KMS-11 (cell line): ENCODE results near the gene TSPEAR.

Source experiments
- H2AFZ ChIP-seq: fragments of 200-600 bp; sonication (generic); 2 replicates; pipeline ENCODE4 v1.6.1; 2016; ENCODE audit warnings: antibody characterized with exemption, mixed run types, low read depth
- H3K27ac ChIP-seq: fragments of 200-600 bp; sonication (generic); 2 replicates; pipeline ENCODE4 v1.6.1; 2016; ENCODE audit warnings: mild to moderate bottlenecking, mixed run types
- H3K27me3 ChIP-seq: fragments of 200-600 bp; sonication (generic); 2 replicates; pipeline ENCODE4 v1.6.1; 2017; ENCODE audit warnings: mild to moderate bottlenecking, low read depth, mixed run types, moderate library complexity; ENCODE audit not compliant: insufficient read depth
- H3K36me3 ChIP-seq: fragments of 200-600 bp; sonication (generic); 2 replicates; pipeline ENCODE4 v1.6.1; 2017; ENCODE audit warnings: mild to moderate bottlenecking, mixed run types; ENCODE audit not compliant: insufficient read depth
- H3K4me1 ChIP-seq: fragments of 200-600 bp; sonication (generic); 2 replicates; pipeline ENCODE4 v1.6.1; 2016; ENCODE audit warnings: mild to moderate bottlenecking, low read depth, mixed run types; ENCODE audit not compliant: poor library complexity, severe bottlenecking
- H3K4me2 ChIP-seq: fragments of 200-600 bp; sonication (generic); 2 replicates; pipeline ENCODE4 v1.7.0; 2016; ENCODE audit warnings: mild to moderate bottlenecking, mixed run types
- H3K4me3 ChIP-seq: fragments of 200-600 bp; sonication (generic); IDR thresholded peaks from 2 replicates; pipeline ENCODE4 v1.6.1; 2017; ENCODE audit warnings: low read depth, low read length, mixed read lengths; ENCODE audit not compliant: insufficient read depth
- H3K79me2 ChIP-seq: fragments of 200-600 bp; sonication (generic); 2 replicates; pipeline ENCODE4 v1.6.1; 2016; ENCODE audit warnings: low read depth, mixed run types; ENCODE audit not compliant: insufficient read depth
- H3K9ac ChIP-seq: fragments of 200-600 bp; sonication (generic); 2 replicates; pipeline ENCODE4 v1.6.1; 2016; ENCODE audit warnings: mild to moderate bottlenecking, mixed run types
- H4K20me1 ChIP-seq: fragments of 200-600 bp; sonication (generic); 2 replicates; pipeline ENCODE4 v1.6.1; 2016; ENCODE audit warnings: mild to moderate bottlenecking, mixed run types; ENCODE audit not compliant: insufficient read depth
- CTCF ChIP-seq: fragments of 200-600 bp; sonication (generic); conservative IDR thresholded peaks from 2 replicates; pipeline ENCODE4 v1.6.1; 2017; ENCODE audit warnings: low read depth, mild to moderate bottlenecking, antibody characterized with exemption, low read length, moderate library complexity, mixed read lengths

Gene TSPEAR

GRCh38 chr21:44453120-44453519 lies 258.3 kb downstream of the TSPEAR start:
- peaks cover 80% of the 10 kb centered on the region for H3K27me3 ChIP-seq
- no peak overlapping the region for H3K9ac ChIP-seq
- no peaks in the 10 kb centered on the region for H3K36me3 ChIP-seq
- no peak overlapping the region for H2AFZ ChIP-seq
- H3K4me2 ChIP-seq: no peak overlapping the region
- TF ChIP-seq CTCF: no peak
- H3K27ac ChIP-seq: no peak overlapping the region
- no peaks in the 10 kb centered on the region for H3K79me2 ChIP-seq
- no peak overlapping the region for H3K4me3 ChIP-seq
- H3K4me1 ChIP-seq: no peaks in the 10 kb centered on the region
- no peaks in the 10 kb centered on the region for H4K20me1 ChIP-seq

GRCh38 chr21:44450999-44451398 lies 260.4 kb downstream of the TSPEAR start:
- Histone ChIP-seq H3K4me1 (no peaks in the 10 kb centered on the region), H3K79me2 (no peaks in the 10 kb centered on the region), H3K36me3 (no peaks in the 10 kb centered on the region), H3K4me3 (no peak overlapping the region), H3K4me2 (no peak overlapping the region), H2AFZ (no peak overlapping the region), H3K27me3 (peaks cover 86% of the 10 kb centered on the region), H3K27ac (no peak overlapping the region), H4K20me1 (no peaks in the 10 kb centered on the region), H3K9ac (no peak overlapping the region)
- no peak for TF ChIP-seq CTCF

- peaks cover 90% of the 10 kb centered on the region for H3K27me3 ChIP-seq
- H3K9ac ChIP-seq: no peak overlapping the region
- no peak for TF ChIP-seq CTCF
- H3K79me2 ChIP-seq: no peaks in the 10 kb centered on the region
- no peak overlapping the region for H2AFZ ChIP-seq
- no peak overlapping the region for H3K4me2 ChIP-seq
- no peak overlapping the region for H3K4me3 ChIP-seq
- H3K27ac ChIP-seq: no peak overlapping the region
- H3K36me3 ChIP-seq: no peaks in the 10 kb centered on the region
- H4K20me1 ChIP-seq: no peaks in the 10 kb centered on the region
- no peaks in the 10 kb centered on the region for H3K4me1 ChIP-seq
Measured at GRCh38 chr21:44450402-44450801, 261.0 kb downstream of the TSPEAR start.

- no peaks in the 10 kb centered on the region for H3K79me2 ChIP-seq
- H3K27me3 ChIP-seq: peaks cover 96% of the 10 kb centered on the region
- H3K9ac ChIP-seq: no peak overlapping the region
- no peak overlapping the region for H3K27ac ChIP-seq
- H3K36me3 ChIP-seq: no peaks in the 10 kb centered on the region
- TF ChIP-seq CTCF: no peak
- H3K4me1 ChIP-seq: no peaks in the 10 kb centered on the region
- no peak overlapping the region for H3K4me2 ChIP-seq
- no peaks in the 10 kb centered on the region for H4K20me1 ChIP-seq
- H2AFZ ChIP-seq: no peak overlapping the region
- no peak overlapping the region for H3K4me3 ChIP-seq
Measured at GRCh38 chr21:44449473-44450363, 261.7 kb downstream of the TSPEAR start.
